HCT116 (cell line): ENCODE data around the gene OTUD5.

ENCODE experiments used
- CTCF ChIP-seq, 3 experiments: fragments of 200-600 bp in 1 of 3; sonication (generic) in 1 of 3; IDR thresholded peaks in 2 of 3; conservative IDR thresholded peaks in 1 of 3; 2 replicates each; pipeline ENCODE4 v1.5.1; 2012 to 2017; ENCODE audit warnings: low read depth in 2 of 3, low read length in 2 of 3, antibody characterized with exemption in 1 of 3, borderline replicate concordance in 1 of 3, control low read depth in 1 of 3, mild to moderate bottlenecking in 1 of 3, mixed read lengths in 1 of 3, mixed run types in 1 of 3, moderate library complexity in 1 of 3; ENCODE audit not compliant: insufficient read depth in 1 of 3
- POLR2A ChIP-seq: IDR thresholded peaks from 2 replicates; pipeline ENCODE4 v1.7.0; 2011; ENCODE audit warnings: borderline replicate concordance; ENCODE audit not compliant: insufficient read depth, insufficient read length; ENCODE audit errors: extremely low read depth
- SRF ChIP-seq: IDR thresholded peaks from 2 replicates; pipeline ENCODE4 v1.6.1; 2012; ENCODE audit warnings: low read depth
- YY1 ChIP-seq: IDR thresholded peaks from 2 replicates; pipeline ENCODE4 v1.6.1; 2011; ENCODE audit warnings: low read length, low read depth, moderate library complexity, mild to moderate bottlenecking; ENCODE audit not compliant: insufficient replicate concordance; ENCODE audit errors: extremely low read depth

GRCh38 chrX:48972220-48973164 is 15.1 kb upstream of the OTUD5 start:
- TF ChIP-seq CTCF (IDR thresholded peaks at IDR 0.05 in 2 of 3, conservative IDR thresholded peaks at IDR 0.05 in 1 of 3; ENCODE audit: borderline replicate concordance in 1 of 3, insufficient read depth in 1 of 3, low read depth in 2 of 3, low read length in 2 of 3) (peak; percentile 40 to 60 (median 58); a peak in 5 of 6 replicates), POLR2A (no peak), YY1 (no peak), SRF (no peak)
